ENCODE measurements around the gene SEM1. TPM values are rescaled to one million over a fixed set of nuclear protein-coding genes. Genes with fewer than 3 reads are reported as not detected.

SEM1 gene
- total and polyA plus RNA-seq, 2 of the 4 experiments (the other 2 are of a cell fraction), result 17.2 to 38.0 TPM

- H3K18ac ChIP-seq (ENCODE audit: low read depth, low read length), result no peak overlapping the region
- POLR2A ChIA-PET (ENCODE audit: unreplicated experiment), result no interaction called here
- no TSS peak for BruUV-seq (replicated peaks)
Measured at GRCh38 chr7:96679886-96680285, 29.8 kb downstream of the SEM1 start.

More at GRCh38 chr7:96679886-96680285, 29.8 kb downstream of the SEM1 start:
- dilution Hi-C loops (cut with HindIII; ENCODE audit: low sequenced_read_pairs, unreplicated experiment) (no loop called here), intact Hi-C loops (cut with micrococcal nuclease) (no loop called here), in situ Hi-C loops (cut with MboI; ENCODE audit: low sequenced_read_pairs) (no loop called here)
- no peak overlapping the region for H3K4me2 ChIP-seq (ENCODE audit: low read depth, low read length)
- no CpG with 5 or more reads among the region's 4 CpGs for WGBS, 2 experiments (ENCODE audit: extremely low coverage in 2 of 2, insufficient read length in 1 of 2)
- DNase-seq (no peak), ATAC-seq (ENCODE audit: low read depth) (no peak)
- H2BK5ac ChIP-seq (ENCODE audit: low read depth, low read length, poor library complexity, severe bottlenecking), result no peak overlapping the region
- H4K91ac ChIP-seq (ENCODE audit: insufficient read depth, low read depth, low read length), result no peak overlapping the region
- H3K9me3 ChIP-seq (ENCODE audit: control insufficient read depth, insufficient read depth, low read length), result no peaks in the 10 kb centered on the region
- H3K36me3 ChIP-seq (ENCODE audit: control insufficient read depth, insufficient read depth, low read length), result no peaks in the 10 kb centered on the region
- no peak overlapping the region for H3K4me3 ChIP-seq (ENCODE audit: insufficient read depth, low read depth, low read length)
- CTCF ChIA-PET, result no interaction called here
- no peak overlapping the region for H4K5ac ChIP-seq (ENCODE audit: low read depth, low read length)
- H3K27me3 ChIP-seq (ENCODE audit: control insufficient read depth, insufficient read depth, low read length), result no peaks in the 10 kb centered on the region
- no peak overlapping the region for H3K4ac ChIP-seq (ENCODE audit: low read depth, low read length)
- no peak overlapping the region for H3K9ac ChIP-seq (ENCODE audit: low read depth, low read length)
- no peak overlapping the region for H2AK9ac ChIP-seq (replicated peaks; ENCODE audit: low read depth, low read length, poor library complexity)
- no peak overlapping the region for H3K27ac ChIP-seq (ENCODE audit: insufficient read depth, low read length)
- no peak overlapping the region for H4K8ac ChIP-seq (ENCODE audit: low read depth in 2 of 2, low read length in 2 of 2)
- peaks cover 0 to 11% of the 10 kb centered on the region in 2 experiments; a peak in 3 of 4 replicates for H3K79me1 ChIP-seq (ENCODE audit: low read depth in 1 of 2, low read length in 2 of 2)
- H2AK5ac ChIP-seq (ENCODE audit: low read depth, low read length), result no peak overlapping the region
- H3K14ac ChIP-seq (replicated peaks; ENCODE audit: low read depth, low read length), result no peak overlapping the region
- no peaks in the 10 kb centered on the region for H4K20me1 ChIP-seq (ENCODE audit: insufficient read depth, low read length)
- no peaks in the 10 kb centered on the region for H3K4me1 ChIP-seq (ENCODE audit: control insufficient read depth, insufficient read depth, low read length)
- H2AFZ ChIP-seq (replicated peaks; ENCODE audit: low read length, poor library complexity), result no peak overlapping the region
- no peak overlapping the region for H3K23ac ChIP-seq (ENCODE audit: low read depth, low read length)
- H3K56ac ChIP-seq (ENCODE audit: extremely low read depth, insufficient read depth, low read length), result no peak overlapping the region
- no peaks in the 10 kb centered on the region for H3K9me1 ChIP-seq (ENCODE audit: insufficient read depth, low read length)
- TF ChIP-seq CHD1 (IDR thresholded peaks at IDR 0.05; ENCODE audit: low read depth, low read length), result no peak
- TF ChIP-seq RCOR1 (IDR thresholded peaks at IDR 0.05; ENCODE audit: insufficient replicate concordance, low read length), result no peak
- TF ChIP-seq MAFK (IDR thresholded peaks at IDR 0.05; ENCODE audit: low read depth, low read length), result no peak
- no peak for TF ChIP-seq RAD21 (IDR thresholded peaks at IDR 0.05; ENCODE audit: low read length)
- TF ChIP-seq CTCF (conservative IDR thresholded peaks at IDR 0.05; ENCODE audit: low read depth, low read length), result no peak
- TF ChIP-seq SMC3 (IDR thresholded peaks at IDR 0.05; ENCODE audit: low read depth, low read length), result no peak
- no peak for TF ChIP-seq BHLHE40 (IDR thresholded peaks at IDR 0.05; ENCODE audit: low read depth, low read length)
- TF ChIP-seq MXI1 (IDR thresholded peaks at IDR 0.05; ENCODE audit: borderline replicate concordance, low read depth, low read length), result no peak
- TF ChIP-seq ELK1 (IDR thresholded peaks at IDR 0.05; ENCODE audit: borderline replicate concordance, low read depth, low read length), result no peak
- no peak for TF ChIP-seq USF2 (IDR thresholded peaks at IDR 0.05; ENCODE audit: low read depth, low read length)
- no peak for TF ChIP-seq RFX5 (IDR thresholded peaks at IDR 0.05; ENCODE audit: low read depth, low read length)
- TF ChIP-seq POLR2A (IDR thresholded peaks at IDR 0.05; ENCODE audit: low read depth, low read length), result no peak
- no peak for TF ChIP-seq FOS (IDR thresholded peaks at IDR 0.05; ENCODE audit: low read depth, low read length)
- TF ChIP-seq NFE2L2 (IDR thresholded peaks at IDR 0.05; ENCODE audit: low read depth, low read length), result no peak
- no peak for TF ChIP-seq MAZ (IDR thresholded peaks at IDR 0.05; ENCODE audit: borderline replicate concordance, low read depth, low read length)
- no peak for TF ChIP-seq CEBPB (IDR thresholded peaks at IDR 0.05; ENCODE audit: low read depth, low read length)
- no peak overlapping the region for H2BK20ac ChIP-seq (ENCODE audit: low read depth, low read length)
- no peak overlapping the region for H2BK15ac ChIP-seq (ENCODE audit: low read depth, low read length)
- H2BK120ac ChIP-seq (ENCODE audit: low read depth, low read length), result no peak overlapping the region
